HG02973 (cell line): ENCODE measurements around the gene TMEM62.

Experiments used
- ATAC-seq: cut with Tn5 transposase; IDR thresholded peaks from one replicate; pipeline ENCODE4 v1.9.1; 2021; ENCODE audit warnings: moderate library complexity; ENCODE audit not compliant: unreplicated experiment

The TMEM62 gene

DNA sequence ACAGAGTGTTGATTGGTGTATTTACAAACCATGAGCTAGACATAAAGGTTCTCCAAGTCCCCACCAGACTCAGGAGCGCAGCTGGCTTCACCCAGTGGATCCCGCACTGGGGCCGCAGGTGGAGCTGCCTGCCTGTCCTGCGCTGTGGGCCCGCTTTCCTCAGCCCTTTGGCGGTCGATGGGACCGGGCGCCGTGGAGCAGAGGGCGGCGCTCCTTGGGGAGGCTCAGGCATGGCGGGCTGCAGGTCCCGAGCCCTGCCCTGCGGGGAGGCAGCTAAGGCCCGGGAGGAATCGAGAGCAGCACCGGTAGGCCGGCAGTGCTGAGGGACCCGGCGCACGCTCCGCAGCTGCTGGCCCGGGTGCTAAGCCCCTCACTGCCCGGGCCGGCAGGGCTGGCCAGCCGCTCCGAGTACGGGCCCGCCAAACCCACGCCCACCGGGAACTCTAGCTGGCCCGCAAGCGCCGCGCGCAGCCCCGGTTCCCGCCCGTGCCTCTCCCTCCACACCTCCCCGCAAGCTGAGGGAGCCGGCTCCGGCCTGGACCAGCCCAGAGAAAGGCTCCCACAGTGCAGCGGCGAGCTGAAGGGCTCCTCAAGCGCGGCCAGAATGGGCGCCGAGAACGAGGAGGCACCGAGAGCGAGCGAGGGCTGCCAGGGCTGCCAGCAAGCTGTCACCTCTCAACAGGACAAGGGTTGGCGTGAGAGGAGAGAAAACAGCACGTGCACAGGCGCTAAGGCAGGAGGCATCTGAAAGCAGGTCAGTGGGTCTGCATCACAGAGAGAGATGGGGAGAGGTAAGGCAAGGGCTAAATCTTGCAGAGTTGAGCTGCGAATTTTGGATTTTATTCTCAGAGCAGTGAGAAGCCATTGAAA lies 93.3 kb downstream of the TMEM62 start:
- no peak for ATAC-seq

DNA sequence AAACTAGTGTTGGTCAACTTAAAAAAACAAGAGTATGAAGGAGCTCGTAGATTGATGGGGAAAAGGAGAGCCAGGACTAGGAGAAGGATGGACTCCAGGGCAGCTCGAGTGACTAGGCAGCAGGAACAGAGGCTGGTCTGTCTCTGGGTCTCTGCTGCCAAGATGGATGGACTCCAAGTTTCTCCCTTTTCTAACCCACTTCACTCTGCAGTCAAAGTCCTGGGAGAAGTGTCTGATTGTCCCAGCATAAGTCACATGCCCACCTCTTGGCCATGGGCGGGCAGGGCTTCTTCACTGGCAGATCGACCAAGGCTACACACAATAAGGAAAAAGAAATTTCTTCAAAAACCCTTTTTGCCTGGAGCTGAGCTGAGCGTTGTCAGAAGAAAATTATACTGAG lies 96.6 kb downstream of the TMEM62 start:
- no peak for ATAC-seq

DNA sequence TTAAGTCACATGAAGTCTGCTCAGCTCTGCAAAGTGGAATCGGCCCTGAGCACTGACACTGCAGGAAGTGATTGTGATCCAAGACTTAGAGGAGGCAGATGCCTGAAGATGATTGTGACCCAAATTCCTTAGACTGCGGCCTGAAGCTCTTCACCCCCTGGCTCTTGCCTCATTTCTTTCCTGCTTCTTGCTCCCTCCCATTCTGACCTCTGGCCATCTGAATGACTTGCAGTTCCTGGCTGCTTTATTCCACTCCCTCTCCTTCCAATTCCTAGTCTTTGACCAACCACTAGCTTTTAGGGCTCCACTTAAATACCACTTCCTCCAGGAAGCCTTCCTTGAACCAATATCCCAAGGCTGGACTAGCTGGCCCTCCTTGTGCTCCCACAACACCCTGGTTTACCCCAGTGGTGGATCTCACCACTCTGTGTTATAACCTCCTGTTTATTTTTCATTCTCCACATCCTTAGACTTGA lies 97.3 kb downstream of the TMEM62 start:
- no peak for ATAC-seq

DNA sequence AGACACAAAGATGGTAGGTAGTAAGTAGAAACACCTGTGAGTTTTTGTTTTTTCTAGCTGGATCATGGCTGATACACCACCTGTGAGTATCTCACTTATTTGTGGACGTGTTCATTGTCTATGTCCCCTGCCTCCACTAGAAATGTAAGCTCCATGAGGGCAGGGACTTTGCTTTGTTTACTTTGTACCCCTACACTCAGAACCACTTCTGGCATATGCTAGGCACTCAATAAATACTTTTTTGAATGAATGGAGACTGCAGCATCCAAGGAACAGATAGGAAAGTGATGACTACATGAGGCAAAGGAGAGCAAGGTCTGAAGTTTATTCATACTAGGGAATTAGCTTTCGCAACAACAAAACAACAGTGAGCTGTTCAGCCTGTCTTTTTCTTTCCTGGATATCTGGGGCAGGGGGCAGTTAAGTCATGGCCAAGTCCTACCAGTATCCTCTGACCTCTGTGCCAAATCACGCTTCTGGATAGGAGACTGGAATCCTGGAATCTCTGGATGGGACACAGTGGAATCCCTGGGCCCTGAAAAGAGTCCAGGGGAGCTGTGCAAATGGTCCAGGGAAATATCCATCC lies 99.0 kb downstream of the TMEM62 start:
- no peak for ATAC-seq
